HG02973 (cell line): Measurements from ENCODE around the gene SLC18B1.
A peak's percentile ranks its signal among the peaks of the same experiment; 100 is the strongest.
"Not testable (repeated sequence)": the region's sequence is repeated elsewhere in the genome, so short reads cannot be mapped to it uniquely, and the experiment has no call there.

Experiments
- ATAC-seq: cut with Tn5 transposase; IDR thresholded peaks from one replicate; pipeline ENCODE4 v1.9.1; 2021; ENCODE audit warnings: moderate library complexity; ENCODE audit not compliant: unreplicated experiment

The SLC18B1 gene

GRCh38 chr6:132800656-132801055 lies 2.2 kb upstream of the SLC18B1 start:
- ATAC-seq: no peak

- peak; percentile 94 for ATAC-seq
Measured at GRCh38 chr6:132798869-132799538, 567 bp upstream of the SLC18B1 start.

GRCh38 chr6:132795461-132795860 lies 3.0 kb downstream of the SLC18B1 start:
- ATAC-seq: no peak

GRCh38 chr6:132792510-132792909 lies 5.9 kb downstream of the SLC18B1 start:
- ATAC-seq: no peak

GRCh38 chr6:132790450-132790849 lies 8.0 kb downstream of the SLC18B1 start:
- ATAC-seq: no peak

- no peak for ATAC-seq
Measured at GRCh38 chr6:132789396-132789776, 9.1 kb downstream of the SLC18B1 start.

- ATAC-seq: no peak
Measured at GRCh38 chr6:132788658-132789395, 9.6 kb downstream of the SLC18B1 start.

GRCh38 chr6:132785936-132786335 lies 12.5 kb downstream of the SLC18B1 start:
- no peak for ATAC-seq

GRCh38 chr6:132780770-132781371 lies 17.6 kb downstream of the SLC18B1 start:
- no peak for ATAC-seq

- ATAC-seq: not testable (repeated sequence)
Measured at GRCh38 chr6:132777881-132778280, 20.6 kb downstream of the SLC18B1 start.

- peak; percentile 75 for ATAC-seq
Measured at GRCh38 chr6:132768051-132768517, 30.4 kb downstream of the SLC18B1 start.

- no peak for ATAC-seq
Measured at GRCh38 chr6:132765560-132765959, 32.9 kb downstream of the SLC18B1 start.

GRCh38 chr6:132764370-132764769 lies 34.1 kb downstream of the SLC18B1 start:
- ATAC-seq: no peak

GRCh38 chr6:132763269-132763668 lies 35.2 kb downstream of the SLC18B1 start:
- peak; percentile 94 for ATAC-seq

- ATAC-seq: no peak
Measured at GRCh38 chr6:132760256-132760655, 38.2 kb downstream of the SLC18B1 start.

GRCh38 chr6:132758689-132759088 lies 39.7 kb downstream of the SLC18B1 start:
- ATAC-seq: no peak

- ATAC-seq: no peak
Measured at GRCh38 chr6:132752255-132752654, 46.2 kb downstream of the SLC18B1 start.

- ATAC-seq: no peak
Measured at GRCh38 chr6:132751828-132752227, 46.6 kb downstream of the SLC18B1 start.

- ATAC-seq: no peak
Measured at GRCh38 chr6:132751306-132751705, 47.1 kb downstream of the SLC18B1 start.

- ATAC-seq: peak; percentile 84
Measured at GRCh38 chr6:132750455-132751248, 47.8 kb downstream of the SLC18B1 start.

- no peak for ATAC-seq
Measured at GRCh38 chr6:132749111-132749510, 49.3 kb downstream of the SLC18B1 start.
